ENCODE data around the gene ATP5F1B.

DNA sequence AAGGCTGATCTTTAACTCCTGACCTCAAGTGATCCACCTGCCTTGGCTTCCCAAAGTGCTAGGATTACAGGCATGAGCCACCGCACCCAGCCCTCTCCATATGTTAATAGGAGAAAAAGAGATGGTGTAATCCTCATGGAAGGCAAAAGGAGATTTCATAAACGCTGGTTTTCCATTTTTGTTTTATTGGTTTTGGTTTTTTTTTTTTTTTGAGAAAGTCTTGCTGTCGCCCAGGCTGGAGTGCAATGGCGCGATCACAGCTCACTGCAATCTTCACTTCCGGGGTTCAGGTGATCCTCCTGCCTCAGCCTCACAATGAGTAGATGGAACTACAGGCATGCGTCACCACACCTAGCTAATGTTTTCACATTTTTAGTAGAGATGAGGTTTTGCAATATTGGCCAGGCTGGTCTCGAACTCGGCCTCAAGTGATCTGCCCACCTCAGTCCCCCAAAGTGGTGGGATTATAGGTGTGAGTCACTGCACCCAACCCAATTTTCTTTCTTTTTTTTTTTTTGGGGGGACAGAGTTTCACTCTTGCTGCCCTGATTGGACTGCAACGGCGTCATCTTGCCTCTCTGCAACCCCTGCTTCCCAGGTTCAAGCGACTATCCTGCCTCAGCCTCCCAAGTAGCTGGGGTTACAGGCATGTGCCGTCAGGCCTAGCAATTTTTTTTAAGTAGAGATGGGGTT is 34.2 kb upstream of the ATP5F1B start:
- TF ChIP-seq ZNF274 (IDR thresholded peaks at IDR 0.05; ENCODE audit: low read depth, low read length) (no peak), YY1 (IDR thresholded peaks at IDR 0.05; ENCODE audit: insufficient read depth, insufficient read length) (no peak)

All from NT2/D1 (cell line).